Measurements from ENCODE around the gene CTCFL. TPM values are rescaled to one million over a fixed set of nuclear protein-coding genes. Genes with fewer than 3 reads are reported as not detected.

CTCFL gene
- total RNA-seq, 1 experiment from 2014 or later: not detected

- H3K27me3 ChIP-seq (ENCODE audit: insufficient read depth, low read depth): peaks cover 82% of the 10 kb centered on the region
- no peaks in the 10 kb centered on the region for H3K9me3 ChIP-seq (ENCODE audit: insufficient read depth, low read depth)
- BruUV-seq (replicated peaks): no TSS peak
- no peak for DNase-seq
- ChIA-PET CTCF (no interaction called here), POLR2A (ENCODE audit: unreplicated experiment) (no interaction called here)
- no peak overlapping the region for H3K27ac ChIP-seq
- no peaks in the 10 kb centered on the region for H3K9me2 ChIP-seq (ENCODE audit: insufficient read depth)
- H3K4me1 ChIP-seq (replicated peaks; ENCODE audit: insufficient read depth): peaks cover 6% of the 10 kb centered on the region; the same call in 1 of the 2 replicates
- H3K4me2 ChIP-seq: no peak overlapping the region
- H3K79me2 ChIP-seq (ENCODE audit: low read depth): no peaks in the 10 kb centered on the region
- intact Hi-C loops (cut with micrococcal nuclease; ENCODE audit: unreplicated experiment): no loop called here
- peaks cover 7% of the 10 kb centered on the region; the same call in 1 of the 2 replicates for H4K20me1 ChIP-seq (ENCODE audit: insufficient read depth)
- no peak overlapping the region for H2AFZ ChIP-seq
- no peak overlapping the region for H3K4me3 ChIP-seq
- TF ChIP-seq CTCF (conservative IDR thresholded peaks at IDR 0.05): no peak
- no peak for TF ChIP-seq EZH2 (IDR thresholded peaks at IDR 0.05; ENCODE audit: low read depth)
- no peaks in the 10 kb centered on the region for H3F3A ChIP-seq (ENCODE audit: insufficient read depth, low read depth)
- H3K36me3 ChIP-seq (ENCODE audit: low read depth): no peaks in the 10 kb centered on the region
These were observed 73.5 kb downstream of the CTCFL start for GRCh38 chr20:57451431-57451794.

GRCh38 chr20:57450931-57451330, 74.0 kb downstream of the CTCFL start:
- no peaks in the 10 kb centered on the region for H3K36me3 ChIP-seq (ENCODE audit: low read depth)
- no peaks in the 10 kb centered on the region for H3K9me2 ChIP-seq (ENCODE audit: insufficient read depth)
- peaks cover 7% of the 10 kb centered on the region; the same call in 1 of the 2 replicates for H4K20me1 ChIP-seq (ENCODE audit: insufficient read depth)
- POLR2A ChIA-PET (ENCODE audit: unreplicated experiment): no interaction called here
- no peak overlapping the region for H3K27ac ChIP-seq
- H3K9me3 ChIP-seq (ENCODE audit: insufficient read depth, low read depth): no peaks in the 10 kb centered on the region
- H2AFZ ChIP-seq: no peak overlapping the region
- H3K79me2 ChIP-seq (ENCODE audit: low read depth): no peaks in the 10 kb centered on the region
- peaks cover 6% of the 10 kb centered on the region; the same call in 1 of the 2 replicates for H3K4me1 ChIP-seq (replicated peaks; ENCODE audit: insufficient read depth)
- DNase-seq: no peak
- no peak overlapping the region for H3K4me2 ChIP-seq
- CTCF ChIA-PET: no interaction called here
- intact Hi-C loops (cut with micrococcal nuclease; ENCODE audit: unreplicated experiment): no loop called here
- no peak overlapping the region for H3K4me3 ChIP-seq
- TF ChIP-seq CTCF (conservative IDR thresholded peaks at IDR 0.05): no peak
- no peak for TF ChIP-seq EZH2 (IDR thresholded peaks at IDR 0.05; ENCODE audit: low read depth)
- no peaks in the 10 kb centered on the region for H3F3A ChIP-seq (ENCODE audit: insufficient read depth, low read depth)
- no TSS peak for BruUV-seq (replicated peaks)
- H3K27me3 ChIP-seq (ENCODE audit: insufficient read depth, low read depth): peaks cover 82% of the 10 kb centered on the region

- Histone ChIP-seq H4K20me1 (ENCODE audit: insufficient read depth) (peaks cover 7% of the 10 kb centered on the region; the same call in 1 of the 2 replicates), H3K27ac (no peak overlapping the region), H3K4me1 (replicated peaks; ENCODE audit: insufficient read depth) (peaks cover 6% of the 10 kb centered on the region; the same call in 1 of the 2 replicates), H3K79me2 (ENCODE audit: low read depth) (no peaks in the 10 kb centered on the region), H2AFZ (no peak overlapping the region), H3F3A (ENCODE audit: insufficient read depth, low read depth) (no peaks in the 10 kb centered on the region), H3K36me3 (ENCODE audit: low read depth) (no peaks in the 10 kb centered on the region), H3K9me2 (ENCODE audit: insufficient read depth) (no peaks in the 10 kb centered on the region), H3K27me3 (ENCODE audit: insufficient read depth, low read depth) (peaks cover 83% of the 10 kb centered on the region), H3K4me2 (no peak overlapping the region), H3K4me3 (no peak overlapping the region), H3K9me3 (ENCODE audit: insufficient read depth, low read depth) (no peaks in the 10 kb centered on the region)
- DNase-seq: no peak
- BruUV-seq (replicated peaks): no TSS peak
- ChIA-PET POLR2A (ENCODE audit: unreplicated experiment) (no interaction called here), CTCF (no interaction called here)
- no peak for TF ChIP-seq CTCF (conservative IDR thresholded peaks at IDR 0.05)
- TF ChIP-seq EZH2 (IDR thresholded peaks at IDR 0.05; ENCODE audit: low read depth): no peak
- intact Hi-C loops (cut with micrococcal nuclease; ENCODE audit: unreplicated experiment): no loop called here
These were observed 74.5 kb downstream of the CTCFL start for GRCh38 chr20:57450419-57450818.
